ENCODE data around the gene KASH5.

DNA sequence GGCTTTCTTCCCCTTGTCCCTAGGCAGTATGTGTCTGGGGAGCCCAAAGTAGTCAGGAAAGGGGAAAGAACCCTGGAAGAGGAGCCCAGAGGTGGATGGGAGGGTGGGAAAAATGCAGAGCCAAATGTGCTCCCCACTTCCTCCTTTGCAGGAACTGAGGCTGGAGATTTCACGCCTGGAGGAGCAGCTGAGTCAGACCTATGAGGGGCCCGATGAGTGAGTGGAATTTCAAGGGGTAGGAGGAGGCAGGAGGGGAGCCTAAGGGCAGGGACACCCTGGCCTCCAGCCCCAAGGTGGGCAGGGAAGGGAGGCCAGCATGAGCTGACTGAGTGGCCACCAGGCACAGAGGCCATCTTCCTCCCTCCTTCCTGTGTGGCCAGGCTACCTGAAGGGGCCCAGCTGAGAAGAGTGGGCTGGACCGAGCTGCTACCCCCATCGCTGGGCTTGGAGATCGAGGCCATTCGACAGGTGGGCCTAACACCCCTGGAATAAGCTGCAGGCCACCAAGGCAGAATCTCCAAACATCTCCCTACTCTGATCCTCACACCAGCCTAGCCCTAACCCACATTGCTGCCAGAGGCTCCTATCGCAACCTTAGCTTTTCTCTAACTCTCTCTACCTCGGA, 20.9 kb downstream of the KASH5 start:
- TF ChIP-seq POLR2A (IDR thresholded peaks at IDR 0.05; ENCODE audit: low read length), result no peak
- no peak for TF ChIP-seq GATA1 (IDR thresholded peaks at IDR 0.05; ENCODE audit: low read depth, low read length)

Data from erythroblast (primary cell).